ENCODE data around the gene NFASC.

DNA sequence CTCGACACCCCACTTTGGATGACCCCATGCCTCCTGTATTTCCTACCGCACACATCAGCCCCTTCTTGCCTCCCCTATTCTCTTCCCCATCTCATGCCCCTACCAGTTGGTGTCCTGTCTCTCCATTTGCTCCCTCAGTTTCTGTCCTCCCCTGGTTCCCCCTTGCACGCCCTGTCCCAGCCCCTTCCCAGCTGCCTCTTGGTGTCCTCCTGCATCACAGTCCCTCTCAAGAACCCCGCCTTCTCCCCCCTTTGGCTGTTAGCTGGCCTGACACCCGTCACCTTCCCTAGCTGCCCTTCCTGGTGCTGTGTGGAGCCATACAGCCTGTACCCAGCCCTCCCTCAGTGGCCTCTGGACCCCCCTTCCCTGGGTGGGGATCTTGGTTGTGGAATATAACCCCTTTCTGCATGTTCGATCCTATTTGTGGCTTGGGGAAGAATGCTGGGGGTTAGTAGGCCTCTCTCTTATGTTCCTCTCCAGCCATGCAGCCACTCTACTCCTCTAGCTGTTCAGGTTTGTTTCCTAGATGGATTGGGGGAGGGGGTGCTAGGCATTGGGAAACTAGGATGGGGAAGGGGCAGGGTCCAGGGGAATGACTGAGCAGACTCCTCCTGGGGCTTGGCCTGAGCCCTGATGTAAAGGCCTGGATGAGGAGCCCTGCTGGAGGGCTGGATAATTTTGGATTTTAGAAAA, 41.4 kb upstream of the NFASC start:
- TF ChIP-seq CTCF (IDR thresholded peaks at IDR 0.05; ENCODE audit: low read depth, low read length) (no peak), EZH2phosphoT487 (IDR thresholded peaks at IDR 0.05; ENCODE audit: low read depth) (no peak)
